ENCODE measurements around the gene PATE4.

PATE4 gene

GRCh38 chr11:125887373-125888324 is 54.5 kb downstream of the PATE4 start, which contains the start of gene HYLS1:
Gene HYLS1, plus strand, starts transcription at chr11:125887668. Its CDS starts 11,701 bp downstream, at chr11:125899369.
- DNase-seq, result peak in 1 of 2 experiments; percentile 69

All from NCI-H446 (cell line).